Gastroesophageal sphincter (tissue), 3 donors: ENCODE results near the gene BMAL2.

ENCODE experiments used
- CTCF ChIP-seq, 4 experiments: fragments of 200-600 bp in 2 of 4; fragments of 450-650 bp in 2 of 4; sonication (generic) in 1 of 4; IDR thresholded peaks; one replicate each; pipeline ENCODE4 v1.5.1; 2017 to 2019; ENCODE audit warnings: antibody characterized with exemption in 4 of 4, mild to moderate bottlenecking in 2 of 4, moderate library complexity in 2 of 4
- EP300 ChIP-seq: sonication (generic); formaldehyde crosslinking; IDR thresholded peaks from one replicate; pipeline ENCODE4 v1.6.1; 2017; ENCODE audit warnings: antibody characterized with exemption, mild to moderate bottlenecking
- POLR2A ChIP-seq, 2 donors: fragments of 450-650 bp; IDR thresholded peaks; one replicate each; pipeline ENCODE4 v1.6.1; 2017; ENCODE audit warnings: antibody characterized with exemption in 2 of 2, mild to moderate bottlenecking in 2 of 2, moderate library complexity in 1 of 2
- POLR2AphosphoS5 ChIP-seq: sonication (generic); formaldehyde crosslinking; IDR thresholded peaks from one replicate; pipeline ENCODE4 v1.6.1; 2017; ENCODE audit warnings: antibody characterized with exemption

- TF ChIP-seq CTCF (IDR thresholded peaks at IDR 0.05) (no peak), POLR2AphosphoS5 (no peak), POLR2A (IDR thresholded peaks at IDR 0.05) (no peak), EP300 (no peak)
These were observed 4.7 kb downstream of the BMAL2 start for GRCh38 chr12:27337376-27337775.
